ENCODE measurements around the gene BTBD9.
"Not testable (repeated sequence)": the region's sequence is repeated elsewhere in the genome, so short reads cannot be mapped to it uniquely, and the experiment has no call there.

Gene BTBD9

DNA sequence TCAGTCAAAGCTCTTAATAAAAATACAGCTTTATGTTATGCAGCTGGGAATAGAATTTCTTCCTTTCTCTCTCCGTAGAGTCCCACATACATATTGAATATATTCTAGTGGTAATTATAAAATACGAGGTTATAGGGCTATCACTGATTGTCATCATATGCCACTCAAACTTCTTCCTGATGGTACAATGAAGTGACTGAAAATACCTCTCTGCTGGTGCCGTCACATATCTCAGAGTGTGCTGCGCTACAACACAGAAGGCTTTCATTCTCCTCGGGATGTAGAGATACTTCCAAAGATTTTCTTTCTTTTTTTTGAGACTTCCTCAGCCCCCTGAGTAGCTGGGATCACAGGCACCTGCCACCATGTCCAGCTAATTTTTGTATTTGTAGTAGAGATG is 249.9 kb downstream of the BTBD9 start:
- no peak for DNase-seq (ENCODE audit: low read depth in 2 of 2)

DNA sequence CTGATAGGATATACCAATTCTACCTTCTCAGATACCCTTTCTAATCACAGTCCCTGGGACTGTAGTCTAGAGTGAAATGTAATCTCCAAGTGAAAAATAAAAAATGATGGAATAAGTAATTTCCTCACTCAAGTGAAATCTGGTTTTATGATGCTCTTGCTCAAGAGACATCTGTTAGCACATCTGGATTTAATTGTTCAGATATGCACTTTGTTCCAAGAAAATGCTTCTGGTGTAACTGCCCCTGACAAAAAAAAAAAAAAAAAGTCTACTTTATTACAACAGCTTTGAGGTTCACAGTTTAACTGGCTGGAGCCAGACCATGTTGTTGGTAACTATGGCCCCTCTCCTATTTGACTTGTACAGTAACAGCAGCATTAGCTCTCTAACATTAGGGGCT is 251.8 kb downstream of the BTBD9 start:
- DNase-seq (ENCODE audit: low read depth in 2 of 2): no peak

DNA sequence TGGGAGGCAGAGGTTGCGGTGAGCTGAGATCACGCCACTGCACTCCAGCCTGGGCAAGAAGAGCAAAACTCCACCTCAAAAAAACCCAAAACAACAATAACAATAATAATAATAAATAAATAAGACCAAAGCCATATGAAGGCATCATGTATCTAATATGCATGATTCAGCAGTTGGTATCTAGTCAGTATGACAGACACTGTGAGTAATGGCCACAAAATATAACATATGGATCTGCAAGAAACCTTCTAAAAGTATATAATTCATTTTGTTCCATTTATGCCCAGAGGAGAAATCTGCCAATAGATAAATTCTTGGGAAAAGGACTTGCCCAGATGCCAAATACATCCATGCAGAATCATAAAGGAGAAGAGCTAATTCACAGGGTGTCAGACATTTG is 252.3 kb downstream of the BTBD9 start:
- DNase-seq (ENCODE audit: low read depth in 2 of 2): no peak

DNA sequence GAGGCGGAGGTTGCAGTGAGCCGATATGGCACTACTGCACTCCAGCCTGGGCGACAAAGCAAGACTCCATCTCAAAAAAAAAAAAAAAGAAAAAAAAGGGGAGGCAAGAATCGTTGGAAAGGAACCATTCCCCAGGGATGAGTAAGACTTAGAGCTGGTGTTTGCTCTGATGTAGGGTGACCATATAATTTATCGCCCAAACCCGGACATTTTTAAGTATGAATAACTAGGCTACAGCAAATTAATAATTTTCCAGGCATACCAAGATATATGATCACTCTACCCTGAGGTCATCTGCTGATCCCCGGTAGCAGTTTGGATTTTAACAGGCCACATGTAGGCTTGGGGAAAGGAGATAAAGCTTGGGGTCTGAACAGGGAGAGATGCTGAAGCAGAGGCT is 260.9 kb downstream of the BTBD9 start:
- no peak for DNase-seq (ENCODE audit: low read depth in 2 of 2)

DNA sequence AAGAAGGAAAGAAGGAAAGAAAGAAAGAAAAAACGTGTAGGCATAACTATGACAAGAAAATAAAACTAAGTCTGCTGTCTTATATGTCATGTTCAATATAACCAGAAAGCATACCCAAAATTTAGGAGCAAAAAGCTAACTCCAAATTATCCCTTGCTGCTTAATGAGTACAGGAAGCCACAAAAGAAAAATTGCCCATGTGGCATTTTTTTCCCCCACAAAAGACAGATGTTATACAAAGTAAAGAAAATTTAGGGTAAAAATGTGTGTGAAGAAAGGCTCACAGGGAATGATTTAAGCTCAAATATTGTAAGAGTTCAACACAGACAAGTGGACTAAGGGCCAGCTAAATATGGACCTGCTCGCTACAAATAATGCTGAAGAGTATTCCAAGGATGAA is 263.8 kb downstream of the BTBD9 start:
- DNase-seq (ENCODE audit: low read depth in 2 of 2): no peak

DNA sequence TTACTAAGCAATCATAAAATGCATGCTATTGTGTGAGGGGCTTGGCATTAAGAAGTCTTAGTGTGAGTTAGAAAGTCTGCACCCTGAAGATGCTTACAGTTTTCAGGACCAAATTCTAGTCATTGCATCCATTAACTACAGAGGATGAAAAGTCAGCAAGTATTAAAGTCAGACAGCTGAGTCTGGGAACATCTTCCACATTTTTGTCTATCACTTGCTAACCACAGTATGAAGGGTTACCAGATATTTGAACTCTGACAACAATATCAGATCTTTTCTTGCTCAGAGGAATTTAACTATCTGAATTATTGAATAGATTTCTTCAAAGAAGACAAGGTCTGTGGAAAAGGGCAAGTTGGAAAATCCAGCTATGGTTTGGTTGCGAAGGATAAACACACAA is 264.4 kb downstream of the BTBD9 start:
- DNase-seq (ENCODE audit: low read depth in 2 of 2): no peak

DNA sequence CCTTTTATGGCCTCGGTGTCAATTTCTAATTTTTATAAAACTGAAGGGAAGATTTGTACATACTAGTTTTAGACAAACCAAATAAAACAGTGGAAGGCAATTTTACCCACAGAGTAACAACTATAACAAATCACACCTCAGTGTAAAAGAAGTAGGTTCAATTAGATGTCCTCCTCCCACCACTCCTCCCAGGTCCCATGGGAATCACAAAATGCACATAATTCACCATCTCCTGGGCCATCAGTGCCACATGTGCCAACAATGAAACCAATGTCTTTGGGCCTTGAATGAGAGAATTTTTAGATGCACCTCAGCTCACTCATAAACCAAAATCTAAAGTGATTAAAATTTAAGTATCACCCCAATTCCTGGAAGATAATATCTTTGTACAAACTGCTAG is 267.8 kb downstream of the BTBD9 start:
- no peak for DNase-seq (ENCODE audit: low read depth in 2 of 2)

DNA sequence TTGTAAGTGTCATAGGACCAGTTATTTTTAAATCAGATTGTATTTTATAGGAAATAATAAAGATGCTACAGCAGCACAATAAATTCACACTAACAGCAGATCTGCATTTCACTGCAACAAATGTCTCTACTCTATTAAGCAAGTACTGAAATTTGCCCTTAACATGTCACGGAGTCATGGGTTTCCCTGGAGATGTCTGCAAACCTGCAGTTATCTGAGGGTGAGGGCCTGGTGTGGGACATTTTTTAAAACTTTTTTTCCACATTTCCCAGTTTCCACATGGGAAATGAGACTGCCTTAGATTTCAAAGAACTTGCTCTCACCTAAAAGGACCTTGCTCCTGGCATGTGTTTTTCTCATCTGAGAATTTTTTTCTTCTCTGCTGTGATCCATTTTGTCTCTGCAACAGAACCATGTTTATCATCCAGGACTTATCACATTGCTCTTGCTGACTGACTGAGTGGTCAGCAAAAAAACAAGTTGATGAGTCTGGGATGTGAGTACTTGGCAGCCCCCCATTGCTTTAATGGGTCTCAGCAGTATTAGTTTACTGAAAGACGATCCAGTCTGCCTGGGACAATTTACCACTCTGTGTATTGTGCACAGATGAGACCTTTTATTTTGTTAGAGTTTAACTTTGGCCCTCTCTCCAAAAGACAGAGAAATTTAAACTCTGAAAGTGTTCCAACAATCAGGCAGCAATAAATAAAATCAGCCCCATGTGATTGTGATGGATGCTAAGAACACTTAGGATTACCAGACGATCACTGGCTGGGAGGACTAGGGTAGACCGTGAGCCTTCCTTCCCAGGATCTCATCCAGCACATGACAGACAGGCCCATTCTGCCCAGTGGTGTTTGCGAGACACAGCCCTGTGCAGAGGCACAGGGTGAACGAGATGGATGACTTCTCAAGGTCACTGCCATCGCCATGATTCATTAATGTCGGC is 268.8 kb downstream of the BTBD9 start:
- DNase-seq (ENCODE audit: low read depth in 2 of 2): no peak

DNA sequence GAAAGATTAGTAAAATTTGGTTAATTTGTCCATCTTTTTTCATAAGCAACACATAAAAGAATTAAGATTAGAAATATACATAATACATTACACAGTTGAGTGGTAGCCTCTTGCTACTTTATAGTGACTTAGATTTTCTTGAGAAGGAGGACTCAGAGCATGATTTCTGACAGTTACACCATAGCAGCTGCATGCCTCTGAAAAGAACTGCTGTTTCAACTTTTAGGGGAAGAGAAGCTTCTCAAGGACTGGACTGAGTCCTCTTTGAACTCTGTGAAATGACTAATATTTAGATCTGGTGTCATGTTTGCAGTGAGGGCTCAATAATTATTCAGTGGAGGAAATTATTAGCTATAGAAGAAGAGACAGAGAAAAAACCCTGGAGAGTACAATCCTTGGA is 272.5 kb downstream of the BTBD9 start:
- no peak for DNase-seq (ENCODE audit: low read depth in 2 of 2)

DNA sequence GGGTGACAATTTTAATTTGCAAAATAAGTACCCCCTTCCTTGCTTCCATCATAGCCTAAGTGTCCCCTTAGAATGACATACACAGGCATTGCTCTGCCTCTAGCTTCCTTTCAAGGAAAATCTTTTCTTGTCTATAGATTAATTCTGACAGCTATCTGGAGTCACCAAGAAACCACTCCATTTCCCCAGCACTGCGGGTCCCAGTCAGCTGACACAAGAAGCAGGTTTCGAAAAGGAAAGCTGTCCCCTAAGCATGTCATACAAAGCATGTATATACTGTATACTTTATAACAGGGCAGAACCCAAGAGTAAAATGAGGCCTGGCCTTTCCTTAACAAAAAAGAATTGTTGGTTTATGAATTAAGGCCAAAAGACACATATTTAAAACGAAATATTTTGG is 273.5 kb downstream of the BTBD9 start:
- no peak for DNase-seq (ENCODE audit: low read depth in 2 of 2)

DNA sequence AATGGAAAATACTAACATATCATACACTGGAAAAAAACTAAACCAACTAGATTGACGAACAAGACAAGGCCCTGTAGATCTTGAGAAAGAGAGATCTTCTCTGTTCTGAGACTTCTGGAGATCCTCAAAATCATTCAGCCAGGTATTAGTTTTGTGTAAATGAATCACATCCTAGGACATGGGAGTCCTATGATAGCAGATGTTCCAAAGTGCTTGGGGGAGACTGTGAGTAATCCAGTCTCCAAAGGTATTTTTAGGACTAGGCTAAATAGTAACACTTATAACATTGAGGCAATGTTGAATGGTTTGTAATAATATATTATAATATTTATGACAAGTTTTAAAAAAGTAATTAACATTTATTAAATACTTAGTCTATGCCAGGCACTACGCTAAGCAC is 275.0 kb downstream of the BTBD9 start:
- DNase-seq (ENCODE audit: low read depth in 2 of 2): no peak

DNA sequence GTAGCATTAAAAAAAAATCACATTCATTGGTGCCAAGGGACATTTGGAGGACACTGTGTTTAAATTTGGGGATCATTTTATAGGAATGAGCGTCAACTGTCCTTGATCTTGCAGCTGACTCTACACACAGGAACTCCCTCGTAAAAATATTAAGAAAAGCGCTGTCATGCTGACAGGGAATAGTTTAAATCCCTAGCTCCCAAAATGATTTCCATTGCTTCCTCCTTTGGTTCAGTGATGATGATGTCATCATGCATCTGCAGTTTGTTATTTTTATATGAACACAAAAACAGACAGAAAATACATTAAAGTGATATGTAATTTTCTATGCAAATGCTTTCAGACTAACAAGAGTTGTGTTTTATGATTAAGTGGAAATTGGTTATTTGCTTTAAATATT is 275.6 kb downstream of the BTBD9 start:
- no peak for DNase-seq (ENCODE audit: low read depth in 2 of 2)

DNA sequence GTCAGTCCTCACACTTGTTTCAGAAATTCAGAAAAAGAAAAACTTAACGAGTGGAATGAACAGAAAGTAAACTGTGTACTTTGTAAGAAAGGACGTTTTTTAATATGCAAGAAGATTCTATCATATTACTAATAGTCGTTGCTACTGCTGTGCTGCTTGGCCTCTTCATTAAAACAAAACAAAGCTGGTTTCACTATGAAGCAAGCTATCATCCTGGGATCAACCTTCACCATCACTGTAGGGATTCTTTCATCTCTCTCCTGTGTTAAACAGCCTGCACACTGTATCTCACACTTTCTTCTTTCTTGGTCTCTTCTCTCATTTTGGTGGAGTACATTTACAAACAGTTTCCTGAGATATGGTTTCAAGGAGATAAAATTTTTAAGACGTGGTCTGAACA is 284.2 kb downstream of the BTBD9 start:
- no peak for DNase-seq (ENCODE audit: low read depth in 2 of 2)

DNA sequence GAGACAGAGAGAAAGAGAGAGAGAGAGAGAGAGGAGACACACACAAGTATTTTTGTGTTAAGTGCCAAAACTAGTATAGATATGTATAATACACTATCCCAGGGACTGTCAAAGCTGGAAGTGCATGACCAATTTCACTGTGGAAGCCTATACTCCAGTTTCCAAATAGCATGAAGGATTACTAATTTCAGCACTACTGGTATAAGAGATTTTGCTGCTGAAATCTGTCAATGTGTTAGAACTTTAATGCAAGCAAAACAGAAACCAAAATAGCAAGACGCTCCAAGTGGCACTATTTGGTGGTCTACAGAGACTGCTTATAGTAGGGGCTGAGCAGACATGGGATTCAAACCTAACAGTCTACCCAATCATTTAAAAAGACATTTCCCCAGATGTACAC is 284.8 kb downstream of the BTBD9 start:
- DNase-seq (ENCODE audit: low read depth in 2 of 2): no peak

DNA sequence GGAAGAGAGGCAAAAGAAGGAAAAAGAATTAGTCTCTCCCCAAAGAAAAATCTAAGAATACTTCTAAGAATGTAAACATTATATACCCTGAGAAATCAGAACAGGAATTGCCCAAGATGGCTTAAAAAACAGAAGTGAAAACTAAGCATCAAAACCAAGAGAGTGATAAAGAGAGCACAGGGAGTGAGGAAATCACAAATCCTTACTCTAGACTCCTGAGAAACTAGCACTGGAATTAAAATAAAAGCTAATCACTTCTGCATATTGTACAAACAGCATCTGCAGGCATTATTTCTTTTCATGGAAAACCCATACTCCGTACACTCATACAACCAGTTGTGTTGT is 285.7 kb downstream of the BTBD9 start:
- no peak for DNase-seq (ENCODE audit: low read depth in 2 of 2)

DNA sequence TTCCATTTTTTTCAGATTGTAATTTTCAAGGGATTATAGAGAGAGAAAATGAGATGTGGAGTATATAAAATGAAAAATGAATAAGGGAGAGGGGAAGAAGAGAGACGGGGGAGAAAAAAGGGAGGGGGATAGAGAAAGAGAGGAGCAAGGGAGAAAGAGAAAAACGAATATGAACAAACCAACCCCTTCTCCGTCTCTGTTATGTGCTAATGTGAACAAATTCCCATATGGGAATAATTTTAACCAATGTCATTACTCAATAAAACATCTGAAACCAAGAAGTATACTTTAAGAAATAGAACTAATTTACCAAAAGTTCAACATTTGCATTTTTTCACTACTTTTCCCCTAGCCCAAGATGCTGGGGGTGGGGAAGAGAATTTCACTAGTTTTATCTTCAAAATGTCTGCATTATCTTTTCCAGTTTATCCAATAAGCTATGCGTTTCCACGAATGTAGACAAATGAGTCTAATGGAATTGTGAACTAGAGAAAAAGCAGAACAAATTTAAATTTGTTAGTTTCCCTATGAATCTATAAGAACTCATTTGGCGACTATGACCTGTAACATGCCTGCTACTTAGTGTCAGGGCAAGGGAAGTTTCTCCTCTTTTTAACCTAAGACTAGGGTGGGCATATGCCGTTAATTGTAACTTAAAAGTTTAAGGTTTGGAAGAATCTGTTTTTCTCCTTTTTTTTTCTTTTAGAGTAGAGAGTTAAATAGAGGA is 286.3 kb downstream of the BTBD9 start:
- no peak for DNase-seq (ENCODE audit: low read depth in 2 of 2)

DNA sequence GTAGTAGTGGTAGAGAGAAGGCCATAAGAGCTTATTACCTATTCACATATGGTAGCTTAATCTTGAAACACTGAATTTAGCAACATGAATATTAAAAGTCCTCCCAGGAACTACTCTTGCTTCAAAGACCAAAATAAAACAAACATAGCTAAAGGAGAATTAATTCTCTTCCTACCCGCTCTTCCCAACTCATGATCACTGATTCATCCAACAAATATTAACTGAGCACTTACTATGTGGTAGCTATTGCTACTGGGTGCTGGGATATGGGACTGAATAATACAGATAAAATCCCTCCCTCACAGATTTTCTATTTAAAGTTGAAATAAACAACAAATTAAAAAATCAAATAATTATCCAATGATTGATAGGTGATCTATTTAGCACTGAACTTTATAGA is 287.1 kb downstream of the BTBD9 start:
- no peak for DNase-seq (ENCODE audit: low read depth in 2 of 2)

DNA sequence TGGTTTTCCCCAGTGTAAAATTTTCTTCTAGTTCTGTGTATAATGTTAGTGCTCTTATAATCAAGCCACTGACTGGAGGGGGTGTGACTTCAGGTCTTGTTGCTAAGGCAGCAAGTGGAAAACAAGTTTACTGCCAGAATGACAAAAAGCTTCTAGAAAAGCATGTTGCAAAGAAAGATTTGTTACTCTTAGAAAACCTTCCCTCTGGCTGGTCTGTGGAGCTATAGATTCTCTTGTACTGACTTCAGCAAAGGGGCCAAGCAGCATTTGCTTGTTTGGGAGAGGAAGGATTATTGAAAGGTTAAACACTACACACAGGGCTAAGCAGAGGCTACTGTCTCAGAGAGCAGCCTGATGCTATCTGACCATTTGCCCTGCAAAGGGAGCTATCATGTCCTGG is 288.8 kb downstream of the BTBD9 start:
- no peak for DNase-seq (ENCODE audit: low read depth in 2 of 2)

DNA sequence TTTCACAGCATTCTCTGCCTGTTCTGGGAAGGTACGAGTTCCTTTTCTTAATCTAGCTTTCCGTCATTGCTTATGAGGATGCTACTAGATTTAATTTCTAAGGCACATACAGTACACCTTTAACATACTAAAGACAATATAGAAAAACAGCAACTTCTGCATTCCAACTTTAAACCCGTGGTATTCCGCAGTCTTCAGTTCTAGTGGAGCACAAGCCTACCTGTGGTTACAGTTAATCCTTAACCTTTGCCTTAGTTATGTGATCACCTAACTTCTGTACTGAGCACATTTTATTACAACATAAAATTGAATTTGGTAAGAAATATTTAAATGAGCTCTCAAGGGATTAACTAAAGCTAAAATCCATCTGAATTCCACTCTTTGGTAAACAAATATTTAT is 289.5 kb downstream of the BTBD9 start:
- no peak for DNase-seq (ENCODE audit: low read depth in 2 of 2)

DNA sequence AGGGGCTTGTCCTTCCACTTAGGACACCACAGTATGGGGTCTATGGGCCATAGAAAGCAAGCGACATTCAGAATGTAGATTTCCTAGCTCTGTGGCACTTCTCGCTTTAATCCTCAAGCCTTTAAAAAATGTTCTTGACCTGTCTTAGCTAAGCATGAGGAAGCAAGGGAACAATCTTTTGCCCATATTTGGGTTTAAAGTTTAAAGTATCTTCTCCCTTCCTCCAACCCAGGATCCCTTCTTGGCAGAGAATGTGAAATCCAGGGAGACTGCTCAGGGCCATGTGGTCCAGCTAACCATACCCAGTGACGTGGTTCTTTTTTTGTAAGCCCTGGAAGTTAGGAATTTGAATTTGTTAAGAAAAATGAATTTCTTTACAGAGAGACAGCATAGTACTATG is 289.9 kb downstream of the BTBD9 start:
- no peak for DNase-seq (ENCODE audit: low read depth in 2 of 2)

DNA sequence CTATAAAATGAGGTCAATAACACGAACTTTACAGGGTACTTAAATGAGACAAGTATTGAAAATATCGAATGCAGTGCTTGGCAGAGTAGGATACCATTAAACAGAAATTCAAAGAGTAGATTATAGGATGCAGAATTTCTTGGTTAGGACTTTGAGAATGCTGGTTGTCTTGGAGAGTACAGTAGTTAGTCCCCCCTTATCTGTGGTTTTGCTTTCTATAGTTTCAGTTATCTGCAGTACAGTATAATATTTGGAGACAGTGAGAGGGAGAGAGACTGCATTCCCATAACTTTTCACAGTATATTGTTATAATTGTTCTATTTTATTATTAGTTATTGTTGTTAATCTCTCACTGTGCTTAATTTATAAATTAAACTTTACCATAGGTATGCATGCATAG is 290.5 kb downstream of the BTBD9 start:
- no peak for DNase-seq (ENCODE audit: low read depth in 2 of 2)

DNA sequence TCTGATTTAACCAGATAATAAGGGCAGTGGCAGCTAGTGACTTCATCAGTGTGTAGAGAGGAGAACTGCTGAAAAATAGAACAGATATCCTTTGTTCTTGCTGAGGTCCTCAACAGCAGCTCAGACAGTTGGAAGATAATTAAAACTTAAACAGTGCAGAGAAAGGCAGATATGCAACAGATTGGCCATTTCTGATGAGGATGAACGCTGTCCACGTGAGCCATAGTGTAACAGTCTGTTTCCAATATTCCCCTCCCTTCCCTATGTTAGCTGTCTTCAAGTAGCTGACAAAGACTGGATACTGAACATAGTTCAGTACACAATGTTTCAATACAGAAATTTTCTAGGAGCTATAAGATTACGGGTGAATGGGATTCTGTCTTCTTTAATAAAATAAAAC is 291.4 kb downstream of the BTBD9 start:
- DNase-seq (ENCODE audit: low read depth in 2 of 2): no peak

DNA sequence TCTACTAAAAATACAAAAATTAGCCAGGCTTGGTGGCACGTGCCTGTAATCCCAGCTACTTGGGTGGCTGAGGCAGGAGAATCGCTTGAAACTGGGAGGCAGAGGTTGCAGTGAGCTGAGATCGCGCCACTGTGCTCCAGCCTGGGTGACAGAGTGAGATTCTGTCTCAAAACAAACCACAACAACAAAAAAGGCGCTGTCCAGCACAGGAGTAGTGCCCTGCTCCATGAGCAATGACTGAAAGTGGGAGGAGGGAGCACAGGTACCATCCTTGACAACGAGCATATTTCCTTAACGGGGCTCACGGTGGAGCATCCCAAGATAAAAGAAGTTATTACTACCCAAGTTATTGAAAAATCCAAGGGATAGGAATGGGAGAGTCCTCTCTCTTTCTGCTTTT is 291.9 kb downstream of the BTBD9 start:
- not testable (repeated sequence) for DNase-seq (ENCODE audit: low read depth in 2 of 2)

All from stimulated activated CD8-positive, alpha-beta memory T cell treated with anti-CD3 and anti-CD28 coated beads, Interleukin-15, amount 100 ng/mL, for 4 hours (primary cell).